HG02798 (cell line): ENCODE data around the gene SPACA7.
A peak's percentile ranks its signal among the peaks of the same experiment; 100 is the strongest.
"Not testable (repeated sequence)": the region's sequence is repeated elsewhere in the genome, so short reads cannot be mapped to it uniquely, and the experiment has no call there.

Experiments
- ATAC-seq: cut with Tn5 transposase; IDR thresholded peaks from one replicate; pipeline ENCODE4 v1.9.1; 2021; ENCODE audit warnings: mild to moderate bottlenecking; ENCODE audit not compliant: unreplicated experiment, poor library complexity

The SPACA7 gene

GRCh38 chr13:112398347-112398746 is 22.2 kb downstream of the SPACA7 start:
- not testable (repeated sequence) for ATAC-seq

DNA sequence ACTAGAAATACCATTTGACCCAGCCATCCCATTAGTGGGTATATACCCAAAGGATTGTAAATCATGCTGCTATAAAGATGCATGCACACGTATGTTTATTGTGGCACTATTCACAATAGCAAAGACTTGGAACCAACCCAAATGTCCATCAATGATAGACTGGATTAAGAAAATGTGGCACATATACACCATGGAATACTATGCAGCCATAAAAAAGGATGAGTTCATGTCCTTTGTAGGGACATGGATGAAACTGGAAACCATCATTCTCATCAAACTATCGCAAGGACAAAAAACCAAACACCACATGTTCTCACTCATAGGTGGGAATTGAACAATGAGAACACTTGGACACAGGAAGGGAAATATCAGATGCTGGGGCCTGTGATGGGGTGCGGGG is 33.7 kb downstream of the SPACA7 start:
- ATAC-seq, result not testable (repeated sequence)

GRCh38 chr13:112416647-112417046 is 40.5 kb downstream of the SPACA7 start:
- ATAC-seq, result no peak

GRCh38 chr13:112417079-112417478 is 40.9 kb downstream of the SPACA7 start:
- no peak for ATAC-seq

- ATAC-seq, result no peak
These were observed 47.9 kb downstream of the SPACA7 start for GRCh38 chr13:112424098-112424497.

DNA sequence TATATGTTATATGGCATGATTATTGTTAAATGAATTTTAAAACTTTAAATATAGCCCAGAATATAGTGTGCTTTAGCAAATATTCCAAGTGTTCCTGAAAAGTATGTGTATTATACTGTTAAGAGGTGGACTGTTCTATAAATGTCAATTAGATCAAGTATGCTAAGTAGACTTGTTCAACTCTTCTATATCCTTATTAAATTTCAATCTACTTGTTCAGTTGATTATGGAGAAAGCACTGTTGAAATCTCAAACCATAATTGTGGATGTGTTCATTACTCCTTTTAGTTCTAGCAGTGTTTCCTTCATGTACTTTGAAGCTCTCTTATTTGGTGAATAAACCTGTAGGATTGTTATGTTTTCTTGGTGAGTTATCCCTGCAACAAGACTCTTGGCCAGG is 52.5 kb downstream of the SPACA7 start:
- no peak for ATAC-seq

GRCh38 chr13:112431734-112432133 is 55.6 kb downstream of the SPACA7 start:
- no peak for ATAC-seq

- ATAC-seq, result not testable (repeated sequence)
These were observed 56.6 kb downstream of the SPACA7 start for GRCh38 chr13:112432734-112433133.

- not testable (repeated sequence) for ATAC-seq
These were observed 57.4 kb downstream of the SPACA7 start for GRCh38 chr13:112433517-112433916.

- no peak for ATAC-seq
These were observed 57.9 kb downstream of the SPACA7 start for GRCh38 chr13:112434032-112434431.

DNA sequence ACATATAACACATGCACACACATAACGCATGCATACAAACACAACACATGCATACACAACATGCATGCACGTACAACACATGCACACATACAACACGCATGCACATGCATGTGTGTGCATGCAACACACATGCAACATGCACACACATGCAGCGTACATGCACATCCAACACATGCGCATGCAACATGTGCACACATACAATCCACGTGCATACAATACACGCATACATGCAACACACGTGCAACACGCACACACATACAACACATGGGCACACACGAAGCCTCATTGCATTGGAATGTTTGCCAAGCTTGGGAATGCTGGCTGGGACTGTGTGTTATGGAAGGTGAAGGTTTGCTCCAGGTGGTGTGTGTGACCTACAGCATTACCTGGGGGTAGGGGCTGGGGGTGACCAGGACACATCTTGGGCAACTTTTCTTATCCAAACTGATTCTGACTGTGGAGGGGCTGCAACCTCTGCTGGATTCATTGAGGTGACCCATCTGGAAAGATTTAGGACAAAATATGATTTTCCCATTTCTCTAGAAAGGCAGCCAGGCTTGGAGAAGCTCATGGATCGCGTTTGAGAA is 58.9 kb downstream of the SPACA7 start:
- ATAC-seq, result no peak

DNA sequence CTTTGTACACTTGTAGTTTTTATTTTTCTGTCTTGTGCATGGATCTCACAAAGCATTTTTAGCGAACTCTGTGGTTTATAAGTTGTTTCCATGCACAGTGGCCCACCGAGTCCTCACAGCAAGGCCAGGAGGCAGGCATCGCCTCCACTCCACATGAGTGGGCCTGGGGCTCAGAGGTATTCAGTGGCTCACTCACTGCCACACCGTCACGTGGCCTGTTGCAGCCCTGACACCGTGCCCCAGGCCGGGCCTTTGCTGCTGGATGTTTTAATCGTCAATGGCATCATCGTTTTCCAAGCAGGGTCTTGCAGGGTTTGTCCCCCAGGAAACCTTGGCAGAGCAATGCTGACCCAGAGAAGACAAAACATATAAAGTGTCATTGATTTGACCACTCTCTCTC is 59.8 kb downstream of the SPACA7 start:
- no peak for ATAC-seq

- ATAC-seq, result no peak
These were observed 61.9 kb downstream of the SPACA7 start for GRCh38 chr13:112438094-112438493.

GRCh38 chr13:112438515-112438914 is 62.4 kb downstream of the SPACA7 start:
- ATAC-seq, result no peak

DNA sequence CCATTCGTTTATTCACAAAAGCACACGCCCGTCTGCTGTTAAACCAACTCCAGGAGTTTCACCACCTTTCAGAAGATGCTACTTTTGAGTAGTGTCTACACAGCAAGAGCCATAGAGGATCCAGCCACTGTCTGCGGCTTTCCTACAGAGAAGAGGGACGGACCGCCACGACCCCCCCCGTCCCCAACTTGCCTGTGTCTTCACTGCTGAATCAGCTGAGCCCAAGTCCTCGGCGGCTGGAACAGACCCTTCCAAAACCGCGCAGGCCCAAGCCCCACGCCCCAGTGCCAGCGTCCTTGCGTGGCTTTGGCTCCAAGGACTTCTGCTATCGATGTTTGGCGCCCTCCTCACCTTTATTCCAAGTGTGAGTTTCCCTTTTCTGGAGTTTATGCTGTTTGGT is 65.1 kb downstream of the SPACA7 start:
- no peak for ATAC-seq

- ATAC-seq, result no peak
These were observed 65.7 kb downstream of the SPACA7 start for GRCh38 chr13:112441779-112442310.

- no peak for ATAC-seq
These were observed 66.4 kb downstream of the SPACA7 start for GRCh38 chr13:112442483-112443090.

DNA sequence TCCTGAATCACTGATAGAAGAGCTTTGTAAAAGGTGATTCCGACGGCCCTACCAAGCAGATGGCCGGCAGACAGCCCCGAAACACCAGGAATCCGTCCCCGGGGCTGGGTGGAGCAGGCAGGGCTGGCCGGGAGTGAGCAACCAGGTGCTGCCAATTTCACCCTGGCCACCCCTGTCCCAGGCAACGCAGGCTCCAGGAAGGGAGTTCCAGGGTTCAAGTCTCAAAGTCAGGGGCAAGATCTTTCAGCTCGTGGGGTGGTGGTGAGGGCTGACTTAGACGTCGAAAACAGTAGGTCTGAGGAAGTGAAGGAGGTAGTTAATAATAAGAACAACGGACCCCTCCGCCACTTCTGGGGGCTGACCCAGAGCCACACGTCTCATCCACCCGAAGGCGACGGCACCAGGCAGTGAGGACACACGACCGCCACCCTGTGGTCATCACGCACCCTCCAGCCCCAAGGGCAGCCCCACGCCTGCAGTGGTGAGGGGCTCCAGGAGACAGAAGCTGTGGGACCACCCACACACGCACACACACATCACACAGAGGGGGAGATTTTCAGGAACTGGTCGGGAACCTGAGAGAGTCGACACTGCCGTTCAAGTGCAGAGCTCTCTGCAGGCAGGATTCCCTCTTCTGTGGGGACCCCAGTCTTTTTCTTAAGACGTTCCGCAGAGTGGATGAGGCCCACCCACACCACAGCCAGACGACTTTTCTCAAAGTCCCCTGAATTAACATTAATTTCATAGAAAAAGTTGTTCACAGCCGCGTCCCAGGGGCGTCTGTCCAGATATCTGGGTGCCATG is 67.2 kb downstream of the SPACA7 start:
- no peak for ATAC-seq

- peak; percentile 71 for ATAC-seq
These were observed 67.8 kb downstream of the SPACA7 start for GRCh38 chr13:112443995-112444311.

DNA sequence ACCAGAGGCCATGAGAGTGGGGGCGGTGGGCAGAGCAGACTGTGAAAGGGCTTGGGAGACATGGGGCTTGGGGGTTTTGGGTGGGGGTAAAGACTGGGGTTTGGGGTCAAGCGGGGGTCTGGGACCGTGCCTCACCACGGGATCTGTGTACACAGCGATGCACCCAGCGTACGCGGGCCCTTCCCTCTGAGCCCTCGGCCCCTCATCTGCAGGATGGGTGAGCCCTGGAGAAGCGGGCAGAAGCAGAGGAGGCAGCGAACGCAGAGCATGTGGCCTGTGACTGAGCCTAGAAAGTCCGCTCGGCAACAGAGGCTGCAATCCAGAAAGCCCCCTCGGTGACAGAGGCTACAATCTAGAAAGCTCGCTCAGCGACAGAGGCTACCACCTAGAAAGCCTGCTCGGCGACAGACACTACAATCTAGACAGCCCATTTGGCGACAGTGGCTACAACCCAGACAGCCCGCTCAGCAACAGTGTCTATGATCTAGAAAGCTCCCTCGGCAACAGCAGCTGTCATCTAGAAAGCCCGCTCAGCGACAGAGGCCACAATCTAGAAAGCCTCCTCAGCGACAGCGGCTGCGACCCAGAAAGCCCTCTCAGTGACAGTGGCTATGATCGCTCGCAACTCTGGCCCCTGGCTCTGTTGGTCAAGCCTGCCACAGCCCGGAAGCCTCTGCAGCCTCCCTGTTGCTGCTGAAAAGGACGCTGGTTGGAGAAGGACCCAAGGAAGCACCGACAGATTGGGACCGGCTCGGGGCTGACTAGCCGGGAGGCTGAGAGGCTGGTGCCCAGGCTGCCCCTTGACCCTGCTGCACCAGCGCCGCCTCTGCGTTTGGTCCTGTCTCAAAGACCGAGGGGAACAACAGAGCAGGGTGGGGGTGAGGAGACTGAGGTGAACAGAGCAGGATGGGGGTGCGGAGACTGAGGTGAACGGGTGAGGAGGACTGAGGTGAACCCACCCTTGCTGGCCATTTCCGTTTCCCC is 68.6 kb downstream of the SPACA7 start:
- no peak for ATAC-seq
